Smooth muscle cell (in vitro differentiated cells): ENCODE measurements around the gene ZBTB45. TPM values are rescaled to one million over a fixed set of nuclear protein-coding genes. Genes with fewer than 3 reads are reported as not detected.

ENCODE experiments used
- DNase-seq: peaks from one replicate; lab custom pipeline; 2025; ENCODE audit not compliant: unreplicated experiment; lab: John Stamatoyannopoulos, UW
- H2AFZ ChIP-seq: fragments of 200-600 bp; sonication (generic); 2 replicates; pipeline ENCODE4 v1.6.0; 2016; ENCODE audit warnings: antibody characterized with exemption, low read depth, mild to moderate bottlenecking
- H3F3A ChIP-seq: fragments of 200-600 bp; sonication (generic); 2 replicates; pipeline ENCODE4 v1.6.0; 2017; ENCODE audit warnings: antibody characterized with exemption, low read depth
- H3K27ac ChIP-seq: fragments of 200-600 bp; sonication (generic); 2 replicates; pipeline ENCODE4 v1.5.1; 2016; ENCODE audit warnings: low read depth, mild to moderate bottlenecking
- H3K27me3 ChIP-seq: fragments of 200-600 bp; sonication (generic); 2 replicates; pipeline ENCODE4 v1.6.1; 2016; ENCODE audit warnings: low read depth, mild to moderate bottlenecking
- H3K36me3 ChIP-seq: fragments of 200-600 bp; sonication (generic); 2 replicates; pipeline ENCODE4 v1.5.1; 2016; ENCODE audit warnings: low read depth
- H3K4me1 ChIP-seq: fragments of 200-600 bp; sonication (generic); 2 replicates; pipeline ENCODE4 v1.5.1; 2016; ENCODE audit warnings: low read depth
- H3K4me2 ChIP-seq: fragments of 200-600 bp; sonication (generic); 2 replicates; pipeline ENCODE4 v1.6.0; 2016; ENCODE audit warnings: mild to moderate bottlenecking
- H3K4me3 ChIP-seq: fragments of 200-600 bp; sonication (generic); 2 replicates; pipeline ENCODE4 v1.5.1; 2016; ENCODE audit warnings: mild to moderate bottlenecking
- H3K79me2 ChIP-seq: fragments of 200-600 bp; sonication (generic); 2 replicates; pipeline ENCODE4 v1.6.0; 2016; ENCODE audit warnings: low read depth, mild to moderate bottlenecking
- H3K9ac ChIP-seq: fragments of 200-600 bp; sonication (generic); 2 replicates; pipeline ENCODE4 v1.6.0; 2016; ENCODE audit warnings: low read depth
- H3K9me3 ChIP-seq: fragments of 200-600 bp; sonication (generic); replicated peaks from 2 replicates; pipeline ENCODE4 v1.5.1; 2016; ENCODE audit warnings: low read depth
- H4K20me1 ChIP-seq: fragments of 200-600 bp; sonication (generic); 2 replicates; pipeline ENCODE4 v1.6.0; 2016; ENCODE audit warnings: low read depth
- WGBS: methylation state at CpG from one replicate; pipeline ENCODE4 v1.1.7; 2016; ENCODE audit warnings: low lambda C conversion rate; 5-methylcytosine and 5-hydroxymethylcytosine counted together
- polyA plus RNA-seq: library from polyadenylated mRNA; unstranded; fragments of >200 nt; fragmentation: Nextera tagmentation; extraction: Ambion mirVana; gene quantifications from 2 replicates; pipeline ENCODE4 v1.2.1, GENCODE V29; 2016
- total RNA-seq: library from RNA; depleted of rRNA; stranded (reverse); fragments of >200 nt; gene quantifications from 2 replicates; pipeline ENCODE4 v1.2.3, GENCODE V29; 2014
- TF ChIP-seq, protein P1 (sequence below): fragments of 200-600 bp; sonication (generic); IDR thresholded peaks from 2 replicates; pipeline ENCODE4 v1.5.1; 2017; ENCODE audit warnings: borderline replicate concordance, mild to moderate bottlenecking, antibody characterized with exemption; ENCODE audit not compliant: insufficient read depth, poor library complexity, severe bottlenecking

Gene ZBTB45
- total and polyA plus RNA-seq, 2 experiments from 2014 or later = 8.7 to 23.7 TPM

DNA sequence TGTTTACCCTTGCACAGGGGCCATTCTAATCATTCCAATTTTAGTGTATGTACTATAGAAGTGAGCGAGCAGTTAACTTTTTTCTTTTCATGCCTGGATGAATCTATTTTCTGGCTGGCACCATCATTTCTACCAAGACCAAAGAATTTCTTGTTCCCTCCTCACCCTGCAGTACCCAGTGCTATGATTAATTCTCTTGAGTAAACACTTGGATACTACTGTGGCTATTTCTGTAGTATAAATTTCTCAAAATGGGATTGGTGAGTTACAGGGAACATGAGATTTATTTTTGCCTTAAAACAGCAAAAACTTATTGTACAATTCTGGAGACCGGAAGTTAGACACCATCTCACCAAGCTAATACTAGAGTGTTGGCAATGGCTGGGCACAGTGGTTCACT is 35.8 kb downstream of the ZBTB45 start:
- TF ChIP-seq, protein P1, sequence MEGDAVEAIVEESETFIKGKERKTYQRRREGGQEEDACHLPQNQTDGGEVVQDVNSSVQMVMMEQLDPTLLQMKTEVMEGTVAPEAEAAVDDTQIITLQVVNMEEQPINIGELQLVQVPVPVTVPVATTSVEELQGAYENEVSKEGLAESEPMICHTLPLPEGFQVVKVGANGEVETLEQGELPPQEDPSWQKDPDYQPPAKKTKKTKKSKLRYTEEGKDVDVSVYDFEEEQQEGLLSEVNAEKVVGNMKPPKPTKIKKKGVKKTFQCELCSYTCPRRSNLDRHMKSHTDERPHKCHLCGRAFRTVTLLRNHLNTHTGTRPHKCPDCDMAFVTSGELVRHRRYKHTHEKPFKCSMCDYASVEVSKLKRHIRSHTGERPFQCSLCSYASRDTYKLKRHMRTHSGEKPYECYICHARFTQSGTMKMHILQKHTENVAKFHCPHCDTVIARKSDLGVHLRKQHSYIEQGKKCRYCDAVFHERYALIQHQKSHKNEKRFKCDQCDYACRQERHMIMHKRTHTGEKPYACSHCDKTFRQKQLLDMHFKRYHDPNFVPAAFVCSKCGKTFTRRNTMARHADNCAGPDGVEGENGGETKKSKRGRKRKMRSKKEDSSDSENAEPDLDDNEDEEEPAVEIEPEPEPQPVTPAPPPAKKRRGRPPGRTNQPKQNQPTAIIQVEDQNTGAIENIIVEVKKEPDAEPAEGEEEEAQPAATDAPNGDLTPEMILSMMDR = no peak
- Histone ChIP-seq H4K20me1 (no peaks in the 10 kb centered on the region), H3K4me1 (no peaks in the 10 kb centered on the region), H3F3A (no peaks in the 10 kb centered on the region), H3K36me3 (no peaks in the 10 kb centered on the region), H3K9ac (no peak overlapping the region), H3K27me3 (no peaks in the 10 kb centered on the region), H3K4me3 (no peak overlapping the region), H3K4me2 (no peak overlapping the region), H3K27ac (no peak overlapping the region), H2AFZ (no peak overlapping the region), H3K9me3 (no peaks in the 10 kb centered on the region), H3K79me2 (no peaks in the 10 kb centered on the region)
- 100% methylated on average over 2 of the region's 2 CpGs for WGBS
- DNase-seq = no peak

DNA sequence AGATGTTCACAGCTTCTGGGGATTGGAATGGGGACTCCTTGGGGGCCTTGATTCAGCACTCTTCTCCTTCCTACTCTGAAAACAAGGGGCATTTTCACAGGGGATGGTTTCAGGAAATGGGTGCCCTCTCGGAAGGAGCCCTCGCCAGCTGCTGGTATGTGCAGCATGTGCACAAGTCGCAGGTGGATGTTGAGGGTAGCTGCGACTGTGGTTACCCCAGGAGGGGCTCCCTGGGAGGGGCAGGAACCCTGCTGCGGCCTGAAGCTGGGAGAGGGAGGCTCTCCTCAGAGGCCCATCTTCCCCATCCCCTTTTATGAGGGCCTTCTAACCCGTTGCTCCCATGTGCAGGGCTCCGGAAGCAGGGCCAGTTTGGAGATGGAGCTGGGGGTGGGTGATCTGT is 37.2 kb downstream of the ZBTB45 start:
- no peaks in the 10 kb centered on the region for H4K20me1 ChIP-seq
- H3K4me2 ChIP-seq = no peak overlapping the region
- no peaks in the 10 kb centered on the region for H3K79me2 ChIP-seq
- no peaks in the 10 kb centered on the region for H3K4me1 ChIP-seq
- H3K27ac ChIP-seq = no peak overlapping the region
- H3F3A ChIP-seq = no peaks in the 10 kb centered on the region
- no peaks in the 10 kb centered on the region for H3K9me3 ChIP-seq
- H3K4me3 ChIP-seq = no peak overlapping the region
- H3K36me3 ChIP-seq = no peaks in the 10 kb centered on the region
- H3K9ac ChIP-seq = no peak overlapping the region
- no peak for DNase-seq
- TF ChIP-seq, protein P1 = no peak
- WGBS = 94% methylated on average over 7 of the region's 7 CpGs
- no peak overlapping the region for H2AFZ ChIP-seq
- H3K27me3 ChIP-seq = no peaks in the 10 kb centered on the region

DNA sequence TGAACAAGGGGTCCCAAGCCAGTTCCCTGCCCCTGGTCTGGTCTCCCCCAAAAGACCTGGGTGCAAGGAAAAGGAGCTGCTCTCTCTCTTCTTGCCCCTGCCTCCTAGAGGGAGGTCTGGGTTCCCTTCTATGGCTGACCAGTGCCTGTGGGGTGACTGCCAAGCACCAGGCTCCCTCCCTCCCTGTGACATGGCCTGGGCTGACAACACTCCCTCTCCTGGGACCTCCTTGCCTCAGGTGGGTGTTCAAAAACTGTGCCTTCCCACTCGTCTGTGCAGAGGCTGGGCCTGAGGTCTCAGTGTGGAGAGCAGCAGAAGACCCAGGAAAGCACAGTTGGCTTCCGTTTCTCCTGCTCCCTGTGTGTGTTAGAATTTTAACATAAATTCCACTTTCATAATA is 38.8 kb downstream of the ZBTB45 start:
- Histone ChIP-seq H2AFZ (no peak overlapping the region), H3K4me3 (no peak overlapping the region), H3K4me1 (peaks cover 8% of the 10 kb centered on the region), H3K79me2 (no peaks in the 10 kb centered on the region), H3K36me3 (no peaks in the 10 kb centered on the region), H3K9me3 (no peaks in the 10 kb centered on the region), H3K27ac (no peak overlapping the region), H3K9ac (no peak overlapping the region), H3F3A (no peaks in the 10 kb centered on the region), H3K4me2 (no peak overlapping the region), H4K20me1 (no peaks in the 10 kb centered on the region), H3K27me3 (no peaks in the 10 kb centered on the region)
- 85% methylated on average over 2 of the region's 2 CpGs for WGBS
- TF ChIP-seq, protein P1 = no peak
- DNase-seq = no peak

DNA sequence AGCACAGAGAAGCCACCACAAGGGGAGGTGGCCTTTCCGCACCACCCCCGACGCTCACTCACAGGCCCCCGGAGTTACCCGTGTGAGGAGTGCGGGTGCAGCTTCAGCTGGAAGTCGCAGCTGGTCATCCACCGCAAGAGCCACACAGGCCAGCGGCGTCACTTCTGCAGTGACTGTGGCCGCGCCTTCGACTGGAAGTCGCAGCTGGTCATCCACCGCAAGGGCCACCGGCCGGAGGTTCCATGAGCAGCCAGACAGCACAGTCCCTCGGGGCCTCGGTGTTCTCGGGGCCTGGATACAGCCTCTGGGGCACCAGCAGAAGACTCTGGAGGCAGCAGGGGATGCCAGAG is 39.2 kb downstream of the ZBTB45 start:
- no peak overlapping the region for H3K9ac ChIP-seq
- TF ChIP-seq, protein P1 = no peak

More for the DNA sequence above, 39.2 kb downstream of the ZBTB45 start:
- no peak for DNase-seq
- no peaks in the 10 kb centered on the region for H3K27me3 ChIP-seq
- peaks cover 8% of the 10 kb centered on the region for H3K4me1 ChIP-seq
- no peak overlapping the region for H3K4me3 ChIP-seq
- no peaks in the 10 kb centered on the region for H3K9me3 ChIP-seq
- no peaks in the 10 kb centered on the region for H3F3A ChIP-seq
- WGBS = 95% methylated on average over 20 of the region's 20 CpGs
- no peaks in the 10 kb centered on the region for H3K79me2 ChIP-seq
- no peak overlapping the region for H2AFZ ChIP-seq
- no peaks in the 10 kb centered on the region for H4K20me1 ChIP-seq
- H3K4me2 ChIP-seq = no peak overlapping the region
- no peaks in the 10 kb centered on the region for H3K36me3 ChIP-seq
- no peak overlapping the region for H3K27ac ChIP-seq
